Spleen (tissue), 11 donors: Measurements from ENCODE around the gene RAPGEF6. TPM values are rescaled to one million over a fixed set of nuclear protein-coding genes. Genes with fewer than 3 reads are reported as not detected.

Source experiments
- DNase-seq: peaks from one replicate; pipeline ENCODE4 v3.0.0-alpha.2; 2020
- H3K27ac ChIP-seq, 8 donors: fragments of 200-600 bp; sonication (generic) in 7 of 8; 1 replicate in 4 of 8; 2 replicates in 4 of 8; pipeline versions ENCODE4 v1.5.0 to v1.8.0; 2016 to 2021; ENCODE audit warnings: inconsistent platforms in 4 of 8, mild to moderate bottlenecking in 4 of 8, moderate library complexity in 1 of 8
- H3K27me3 ChIP-seq, 7 donors: fragments of 200-600 bp; sonication (generic) in 6 of 7; replicated peaks in 1 of 7; 1 replicate in 4 of 7; 2 replicates in 3 of 7; pipeline versions ENCODE4 v1.5.0 to v1.8.0; 2016 to 2021; ENCODE audit warnings: inconsistent platforms in 3 of 7, mild to moderate bottlenecking in 1 of 7
- H3K36me3 ChIP-seq, 6 donors: fragments of 200-600 bp; sonication (generic) in 5 of 6; 1 replicate in 4 of 6; 2 replicates in 2 of 6; pipeline versions ENCODE4 v1.5.0 to v1.8.0; 2016 to 2021; ENCODE audit warnings: inconsistent platforms in 2 of 6
- H3K4me1 ChIP-seq, 6 donors: fragments of 200-600 bp; sonication (generic) in 5 of 6; 1 replicate in 3 of 6; 2 replicates in 3 of 6; pipeline versions ENCODE4 v1.5.0 to v1.8.0; 2016 to 2021; ENCODE audit warnings: inconsistent platforms in 3 of 6
- H3K4me3 ChIP-seq, 8 donors: fragments of 200-600 bp; sonication (generic) in 7 of 8; 1 replicate in 4 of 8; 2 replicates in 4 of 8; pipeline versions ENCODE4 v1.5.0 to v1.8.0; 2016 to 2021; ENCODE audit warnings: inconsistent platforms in 4 of 8, mild to moderate bottlenecking in 4 of 8, moderate library complexity in 2 of 8
- H3K9me3 ChIP-seq, 8 donors: fragments of 200-600 bp; sonication (generic) in 7 of 8; 1 replicate in 4 of 8; 2 replicates in 4 of 8; pipeline versions ENCODE4 v1.5.0 to v1.8.0; 2016 to 2021; ENCODE audit warnings: inconsistent platforms in 4 of 8
- POLR2A ChIP-seq, 3 donors: fragments of 450-650 bp; IDR thresholded peaks; one replicate each; pipeline ENCODE4 v1.5.1; 2017; ENCODE audit warnings: antibody characterized with exemption in 3 of 3, mild to moderate bottlenecking in 1 of 3
- POLR2AphosphoS5 ChIP-seq, 3 donors: sonication (generic); formaldehyde crosslinking; IDR thresholded peaks; one replicate each; pipeline ENCODE4 v1.5.1; 2017; ENCODE audit warnings: antibody characterized with exemption in 3 of 3
- WGBS, 5 donors: extraction: QIAGEN DNeasy Blood & Tissue Kit in 3 of 5; methylation state at CpG; one replicate each; pipeline versions ENCODE4 v1.1.5 to v1.1.7; 2013 to 2018; 5-methylcytosine and 5-hydroxymethylcytosine counted together
- intact Hi-C: fragments of 100-400 bp; cut with DNase I; formaldehyde crosslinking; loops from one replicate; pipeline ENCODE4 v1.15.0; 2023; ENCODE audit warnings: low total_unique reads
- polyA plus RNA-seq, 3 donors: library from polyadenylated mRNA; stranded (reverse); fragments of 200-250 nt; gene quantifications; one replicate each; pipeline ENCODE4 v1.2.1, GENCODE V29; 2013
- total RNA-seq, 7 donors: library from RNA; depleted of rRNA in 3 of 7; stranded (reverse); fragments of >200 nt in 3 of 7; fragmentation: NEBNext Ultra II Directional in 4 of 7; extraction: Animal tissue kit (Norgen Biotek cat#: 25700) in 4 of 7; gene quantifications; one replicate each; pipeline versions ENCODE4 v1.1.0 to v1.2.1, GENCODE V29; 2016 to 2021
- TF ChIP-seq, protein P1 (sequence below), 11 experiments: fragments of 200-600 bp in 7 of 11; fragments of 450-650 bp in 4 of 11; sonication (generic) in 4 of 11; IDR thresholded peaks in 8 of 11; conservative IDR thresholded peaks in 3 of 11; 1 replicate in 7 of 11; 2 replicates in 4 of 11; pipeline versions ENCODE4 v1.4.0 to v1.8.0; 2016 to 2021; ENCODE audit warnings: antibody characterized with exemption in 11 of 11, inconsistent platforms in 4 of 11, mild to moderate bottlenecking in 1 of 11
- donor health status: healthy with polysubstance abuse.
- donor health status: DM: no; HTN: no; CAD: no; lungs with moderate emphysema.
- donor health status: DM: no; HTN: no; CAD: no.
- donor health status: Bipolar disorder and iron deficiency.
- donor health status: healthy.
- donor health status: DM: no; HTN: no; CAD: no.
- donor health status: DM: yes; HTN: yes; CAD: no.

RAPGEF6 gene
- total and polyA plus RNA-seq, 10 donors, result 3.8 to 56.4 (median 43.2) TPM

DNA sequence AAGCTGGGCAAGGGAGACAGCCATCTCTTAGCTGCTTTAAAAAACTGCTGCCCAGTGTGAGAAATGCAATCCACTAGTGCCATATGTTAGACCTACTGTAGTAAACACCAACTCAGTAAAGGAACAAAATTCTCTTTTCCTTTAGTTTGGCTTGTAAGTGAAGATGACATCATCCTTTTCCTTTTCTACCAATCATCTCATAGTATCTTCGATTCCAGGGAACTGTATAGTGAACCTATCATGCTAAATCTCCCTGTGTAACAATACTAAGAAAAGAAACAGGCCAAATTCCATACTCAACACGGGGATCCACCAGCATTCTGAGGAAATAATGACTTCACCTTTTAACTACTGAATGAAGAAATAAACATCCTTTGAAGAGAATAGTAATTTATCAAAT lies 100.1 kb downstream of the RAPGEF6 start:
- no peak for TF ChIP-seq POLR2A (IDR thresholded peaks at IDR 0.05)
- TF ChIP-seq POLR2AphosphoS5 (IDR thresholded peaks at IDR 0.05), result no peak
- TF ChIP-seq, protein P1, sequence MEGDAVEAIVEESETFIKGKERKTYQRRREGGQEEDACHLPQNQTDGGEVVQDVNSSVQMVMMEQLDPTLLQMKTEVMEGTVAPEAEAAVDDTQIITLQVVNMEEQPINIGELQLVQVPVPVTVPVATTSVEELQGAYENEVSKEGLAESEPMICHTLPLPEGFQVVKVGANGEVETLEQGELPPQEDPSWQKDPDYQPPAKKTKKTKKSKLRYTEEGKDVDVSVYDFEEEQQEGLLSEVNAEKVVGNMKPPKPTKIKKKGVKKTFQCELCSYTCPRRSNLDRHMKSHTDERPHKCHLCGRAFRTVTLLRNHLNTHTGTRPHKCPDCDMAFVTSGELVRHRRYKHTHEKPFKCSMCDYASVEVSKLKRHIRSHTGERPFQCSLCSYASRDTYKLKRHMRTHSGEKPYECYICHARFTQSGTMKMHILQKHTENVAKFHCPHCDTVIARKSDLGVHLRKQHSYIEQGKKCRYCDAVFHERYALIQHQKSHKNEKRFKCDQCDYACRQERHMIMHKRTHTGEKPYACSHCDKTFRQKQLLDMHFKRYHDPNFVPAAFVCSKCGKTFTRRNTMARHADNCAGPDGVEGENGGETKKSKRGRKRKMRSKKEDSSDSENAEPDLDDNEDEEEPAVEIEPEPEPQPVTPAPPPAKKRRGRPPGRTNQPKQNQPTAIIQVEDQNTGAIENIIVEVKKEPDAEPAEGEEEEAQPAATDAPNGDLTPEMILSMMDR (IDR thresholded peaks at IDR 0.05 in 8 of 11, conservative IDR thresholded peaks at IDR 0.05 in 3 of 11), result no peak
- peaks cover 0 to 12% (median 0%) of the 10 kb centered on the region in 6 donors for H3K36me3 ChIP-seq
- no peaks in the 10 kb centered on the region for H3K9me3 ChIP-seq
- no peaks in the 10 kb centered on the region for H3K27me3 ChIP-seq
- no peak overlapping the region for H3K27ac ChIP-seq
- no peak overlapping the region for H3K4me3 ChIP-seq
- DNase-seq, result no peak
- peaks cover 10 to 99% (median 44%) of the 10 kb centered on the region in 6 donors for H3K4me1 ChIP-seq
- 62 to 81% (median 75%) methylated on average over 2 of the region's 2 CpGs for WGBS, 5 donors
- intact Hi-C loops, result no loop called here

DNA sequence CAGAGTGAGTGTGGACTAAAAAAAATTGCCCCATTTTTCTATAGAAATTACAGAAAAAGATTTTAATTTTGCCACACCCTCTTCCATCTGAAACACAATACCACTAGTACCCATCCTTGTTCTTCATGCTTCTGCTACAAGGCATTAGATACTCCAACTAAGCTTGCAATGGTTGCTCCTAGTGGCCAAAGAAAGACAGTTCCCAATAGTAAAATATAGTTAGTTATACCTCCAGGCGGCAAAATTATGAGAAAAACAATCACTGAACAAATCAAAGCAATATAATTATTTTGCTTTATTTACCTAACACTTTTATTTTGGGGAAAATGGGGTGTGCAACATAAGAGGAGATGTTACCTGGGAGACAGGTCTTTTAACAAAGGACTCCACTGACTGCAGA lies 101.2 kb downstream of the RAPGEF6 start:
- H3K36me3 ChIP-seq, result peaks cover 0 to 5% (median 0%) of the 10 kb centered on the region in 6 donors
- no peak overlapping the region for H3K27ac ChIP-seq
- TF ChIP-seq POLR2AphosphoS5 (IDR thresholded peaks at IDR 0.05) (no peak), POLR2A (IDR thresholded peaks at IDR 0.05) (no peak)
- TF ChIP-seq, protein P1 (IDR thresholded peaks at IDR 0.05 in 8 of 11, conservative IDR thresholded peaks at IDR 0.05 in 3 of 11), result peak in 1 of 11 experiments; percentile 12
- H3K4me1 ChIP-seq, result peaks cover 10 to 100% (median 49%) of the 10 kb centered on the region in 6 donors
- no peak overlapping the region for H3K4me3 ChIP-seq
- H3K9me3 ChIP-seq, result no peaks in the 10 kb centered on the region
- no peaks in the 10 kb centered on the region for H3K27me3 ChIP-seq
- intact Hi-C loops, result no loop called here
- DNase-seq, result no peak
- 85 to 100% (median 95%) methylated on average over 1 of the region's 1 CpG for WGBS, 5 donors

DNA sequence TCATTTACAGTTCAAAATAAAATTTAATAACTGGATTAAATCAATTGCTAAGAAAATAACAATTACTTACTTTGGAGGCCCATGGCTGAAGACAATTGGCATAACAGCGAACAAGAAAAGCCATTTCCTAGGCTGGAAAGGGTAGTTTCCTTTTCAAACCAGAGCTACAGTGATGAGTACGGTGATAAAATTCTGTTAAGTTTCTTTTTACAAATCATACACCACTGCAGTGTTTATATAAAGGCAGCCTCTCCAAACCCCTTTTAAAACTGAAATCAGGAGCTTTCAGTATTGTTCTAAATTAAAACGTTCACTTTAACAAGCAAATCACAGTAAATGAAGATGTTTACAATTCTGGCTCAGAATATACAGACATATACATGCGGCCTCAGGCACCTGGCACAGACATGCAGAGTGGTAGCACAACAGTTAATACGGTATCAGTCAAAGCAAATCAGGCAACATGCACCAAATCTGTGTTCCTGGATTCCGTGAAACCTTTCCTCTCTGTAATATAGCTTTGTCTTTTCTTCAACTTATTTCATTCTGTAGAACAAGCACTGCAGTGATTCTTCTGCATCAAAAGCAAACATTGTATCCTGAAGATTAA lies 102.9 kb downstream of the RAPGEF6 start:
- intact Hi-C loops, result no loop called here
- no peak for DNase-seq

More for the DNA sequence above, 102.9 kb downstream of the RAPGEF6 start:
- WGBS, 5 donors, result 29 to 41% (median 33%) methylated on average over 6 of the region's 6 CpGs
- Histone ChIP-seq H3K4me1 (peaks cover 10 to 92% (median 47%) of the 10 kb centered on the region in 6 donors), H3K36me3 (no peaks in the 10 kb centered on the region), H3K4me3 (peak overlapping the region in 4 of 8 donors; percentile 9 to 47 (median 11)), H3K9me3 (no peaks in the 10 kb centered on the region), H3K27me3 (no peaks in the 10 kb centered on the region), H3K27ac (peak overlapping the region in 7 of 8 donors; percentile 48 to 69 (median 56))
- TF ChIP-seq POLR2A (IDR thresholded peaks at IDR 0.05), result no peak
- TF ChIP-seq POLR2AphosphoS5 (IDR thresholded peaks at IDR 0.05), result no peak
- TF ChIP-seq, protein P1 (IDR thresholded peaks at IDR 0.05 in 8 of 11, conservative IDR thresholded peaks at IDR 0.05 in 3 of 11), result no peak
